NCI-H1105 treated with DMSO at 0.1 percent for 48 hours (cell line): ENCODE results near the gene AGAP1.
A peak's percentile ranks its signal among the peaks of the same experiment; 100 is the strongest.

Experiments
- DNase-seq: peaks from one replicate; lab custom pipeline; 2025; lab: John Stamatoyannopoulos, UW

The AGAP1 gene

DNA sequence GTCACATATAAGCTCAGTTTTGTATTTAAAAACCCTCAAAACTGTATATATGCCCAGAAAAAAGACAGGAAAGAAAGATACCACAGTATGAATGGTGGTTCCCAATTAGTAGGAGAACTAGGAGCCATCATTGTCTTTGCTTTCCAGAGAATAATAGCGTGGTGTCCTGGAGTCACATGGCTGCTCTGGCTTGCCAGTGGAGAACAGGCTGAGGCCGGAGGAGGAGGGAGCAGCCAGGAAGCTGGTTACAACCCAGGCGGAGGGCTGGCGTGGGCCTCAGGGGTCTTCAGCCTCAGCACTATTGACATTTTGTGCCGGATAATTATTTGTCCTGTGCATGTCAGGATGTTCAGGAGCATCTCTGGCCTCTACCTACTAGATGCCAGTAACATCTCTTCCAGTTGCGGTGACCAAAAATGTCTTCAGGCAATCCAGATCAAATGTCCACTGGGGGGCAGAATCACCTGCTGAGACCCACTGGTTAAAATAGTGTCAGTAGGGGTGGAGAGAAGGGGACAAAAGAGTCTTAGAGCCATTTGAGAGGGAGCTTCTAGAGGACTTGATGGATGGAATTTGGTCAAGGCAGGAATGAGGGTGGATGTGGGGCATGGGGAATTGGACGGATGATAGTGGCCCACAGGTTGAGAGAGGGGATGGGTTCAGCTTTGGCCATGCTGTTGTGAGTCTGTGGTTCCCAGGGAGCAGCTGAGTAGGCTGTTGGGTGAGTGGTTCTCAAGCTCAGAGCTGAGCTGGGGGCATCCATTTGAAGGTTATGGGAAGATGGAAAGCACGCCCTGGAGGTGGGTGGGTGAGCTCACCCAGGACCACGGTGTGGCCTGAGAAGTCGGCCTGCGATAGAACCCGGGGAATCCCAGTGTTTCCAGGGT is 144.9 kb downstream of the AGAP1 start:
- DNase-seq, result no peak

DNA sequence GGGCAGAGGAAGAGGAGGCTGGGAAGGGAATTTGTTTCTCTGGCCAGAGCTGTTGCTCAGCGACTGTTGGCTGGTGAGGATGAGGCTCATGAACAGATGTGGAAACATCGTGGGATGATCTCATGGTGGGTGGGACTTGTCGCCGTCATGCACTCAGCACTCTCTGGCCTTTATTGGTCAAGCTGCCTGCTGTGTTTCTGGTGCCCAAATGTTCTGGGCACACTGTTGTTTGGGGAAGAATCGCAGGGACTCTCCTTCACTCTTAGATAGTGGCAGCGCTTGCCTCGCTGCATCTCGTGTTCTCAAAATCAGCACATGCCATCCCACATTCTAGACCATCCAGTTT is 145.6 kb downstream of the AGAP1 start:
- DNase-seq, result no peak

DNA sequence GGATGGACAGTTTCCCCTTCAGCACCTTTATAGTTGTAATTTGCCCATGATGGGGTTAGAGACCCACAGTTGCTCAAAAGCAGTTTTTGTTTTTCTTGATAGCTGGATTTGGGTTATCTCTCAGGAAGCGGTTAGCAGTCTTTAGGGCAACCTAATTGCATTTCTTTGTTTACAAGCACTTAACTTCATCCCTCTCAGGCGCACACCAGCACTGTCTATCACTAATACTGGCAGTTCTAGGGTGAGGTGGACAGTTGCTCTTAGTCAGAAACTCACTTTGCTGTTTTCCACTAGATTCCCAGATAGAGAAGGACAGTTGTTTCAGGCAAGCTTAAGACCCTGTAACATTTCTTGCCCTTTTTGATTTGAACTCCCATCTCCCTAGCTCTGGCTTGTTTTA is 146.0 kb downstream of the AGAP1 start:
- DNase-seq, result peak; percentile 20

DNA sequence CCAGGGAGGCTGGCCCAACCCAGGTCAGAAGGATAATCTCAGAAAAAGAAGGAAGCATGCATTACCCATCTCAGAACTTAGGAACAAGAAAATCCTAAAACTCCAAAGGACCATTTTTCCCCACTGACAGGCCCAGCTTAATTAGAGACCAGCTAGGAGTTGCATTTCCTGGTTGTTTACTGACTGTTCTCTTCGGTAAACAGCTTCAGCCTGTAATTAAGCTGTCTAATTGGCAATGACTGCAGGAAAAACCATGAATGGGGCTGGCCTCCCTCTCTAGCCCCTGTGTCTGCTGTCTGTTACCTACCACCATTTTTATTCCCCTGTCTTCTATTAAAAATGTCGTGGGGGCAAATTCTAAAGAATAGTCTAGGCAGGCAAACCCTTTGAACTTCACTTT is 146.5 kb downstream of the AGAP1 start:
- peak; percentile 57 for DNase-seq

DNA sequence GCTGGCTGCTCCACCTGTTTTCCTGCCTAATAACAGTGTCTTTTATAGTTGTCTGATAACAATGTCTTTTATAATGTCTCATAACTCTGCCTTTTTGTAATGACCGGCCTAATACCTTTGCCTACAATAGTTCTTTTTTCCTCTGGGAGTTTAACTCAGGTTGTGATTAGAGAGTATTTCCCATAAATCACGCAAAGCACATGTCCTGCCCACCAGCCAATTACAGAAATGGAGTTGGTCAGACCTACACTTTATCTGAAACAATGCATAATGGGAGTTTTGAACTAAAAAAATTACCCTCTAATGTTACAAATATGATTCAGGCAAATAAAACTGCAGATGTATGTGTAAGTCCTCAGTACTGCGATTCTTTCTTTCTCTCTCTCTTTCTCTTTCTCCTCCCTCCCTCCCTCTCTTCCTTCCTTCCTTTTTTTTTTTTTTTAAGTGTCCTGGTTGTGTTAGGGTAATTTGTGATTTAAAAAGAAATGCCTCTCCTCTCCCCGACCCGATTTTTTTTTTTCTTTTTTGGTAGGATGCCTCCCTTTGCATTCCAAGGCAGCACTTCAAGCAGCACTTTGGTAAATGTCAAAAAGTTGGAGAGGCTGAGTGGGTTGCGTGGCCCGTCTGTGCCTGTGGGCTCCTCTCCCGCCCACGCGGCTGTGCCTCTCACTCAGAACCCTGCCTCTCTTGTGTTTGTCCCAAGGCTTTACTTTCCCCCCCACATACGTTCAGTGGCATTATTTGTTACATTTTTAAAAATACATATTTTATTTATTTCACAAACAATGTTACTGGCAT is 147.3 kb downstream of the AGAP1 start:
- DNase-seq, result no peak

DNA sequence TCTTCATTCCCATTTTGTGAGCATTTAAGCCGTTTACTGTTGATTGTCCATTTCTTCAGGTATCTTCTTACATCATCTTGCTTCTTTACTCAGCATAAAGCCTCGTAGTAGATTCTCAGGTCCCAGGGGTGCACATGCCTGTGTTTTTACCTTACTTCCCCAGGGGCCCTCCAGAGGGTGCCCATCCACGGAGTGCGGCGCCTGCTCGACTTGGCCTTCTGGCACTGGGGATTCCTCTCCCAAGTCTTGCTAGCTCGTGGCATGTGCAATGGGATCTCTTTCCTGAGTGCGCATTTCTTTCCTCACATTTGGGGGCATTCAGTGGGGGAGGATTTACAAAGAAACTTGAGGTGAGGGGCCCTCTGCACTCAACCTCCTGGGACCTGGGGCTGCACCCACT is 148.1 kb downstream of the AGAP1 start:
- no peak for DNase-seq

DNA sequence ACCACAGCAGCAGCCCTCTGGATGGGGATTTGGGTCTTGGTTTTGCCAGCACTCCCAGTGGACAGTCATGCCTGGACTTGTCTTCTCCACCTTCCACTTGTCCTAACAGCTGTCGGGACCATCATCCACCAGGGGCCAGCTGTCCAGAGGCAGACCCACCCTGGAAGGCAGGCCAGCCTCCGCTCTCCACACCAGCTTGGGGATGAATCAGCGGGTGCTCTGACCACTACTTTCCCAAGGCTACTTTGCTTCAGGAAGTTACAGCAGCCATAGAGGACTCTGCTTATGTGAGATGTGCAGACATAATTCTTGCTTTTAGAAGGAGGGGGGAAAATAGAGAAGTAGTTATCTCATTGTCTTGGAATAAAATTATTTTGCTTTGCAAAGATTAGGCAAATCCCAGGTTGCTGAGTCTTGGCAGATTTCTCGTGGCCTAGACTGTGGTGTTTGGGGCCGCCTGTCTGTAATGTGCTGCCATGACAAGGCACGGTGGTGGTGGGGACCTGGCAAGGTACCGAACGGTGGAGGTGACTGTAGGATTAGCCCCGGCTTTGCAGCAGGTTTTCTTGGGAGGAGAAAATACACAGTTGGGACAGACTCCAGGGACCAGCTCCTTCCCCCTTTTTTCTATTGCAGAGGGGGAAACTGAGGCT is 148.7 kb downstream of the AGAP1 start:
- no peak for DNase-seq

DNA sequence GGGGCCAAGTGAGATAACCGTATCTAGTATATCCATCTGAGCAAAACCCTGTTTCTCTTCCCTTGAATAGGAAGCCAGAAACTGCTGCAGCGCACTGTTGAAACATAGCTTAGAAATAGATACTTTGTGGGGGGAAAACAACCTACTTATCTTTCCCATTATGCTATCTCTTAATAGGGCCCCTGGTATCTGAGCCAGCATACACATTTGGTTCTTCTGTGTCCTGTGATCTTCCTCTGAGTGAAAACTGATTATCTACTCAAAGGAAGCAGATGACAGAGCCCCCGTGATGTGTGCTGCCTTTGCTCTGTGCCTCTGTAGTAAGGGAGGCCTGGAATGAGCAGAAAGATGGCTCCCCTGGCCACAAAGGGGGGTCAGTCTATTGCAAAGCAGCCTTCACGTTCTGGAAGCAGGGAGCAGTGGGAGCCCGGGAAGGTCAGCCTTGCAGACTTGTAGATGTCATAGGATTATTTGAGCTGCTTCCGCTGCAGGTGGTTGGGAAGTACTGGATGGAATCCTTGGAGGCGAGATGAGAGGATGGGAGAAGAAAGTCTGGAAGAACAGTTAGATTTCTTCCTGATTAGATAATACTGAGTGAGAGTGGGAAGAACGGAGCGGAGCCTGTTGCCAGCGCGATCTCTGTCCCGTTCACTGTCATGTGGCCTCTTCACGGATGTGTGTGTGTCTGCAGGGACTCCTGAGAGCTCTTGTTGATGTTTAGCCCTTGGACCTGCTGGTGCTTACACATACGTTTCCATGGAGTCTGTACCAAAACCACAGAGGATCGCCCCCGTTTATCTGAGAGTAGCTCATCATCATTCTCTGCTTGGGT is 150.1 kb downstream of the AGAP1 start:
- no peak for DNase-seq

DNA sequence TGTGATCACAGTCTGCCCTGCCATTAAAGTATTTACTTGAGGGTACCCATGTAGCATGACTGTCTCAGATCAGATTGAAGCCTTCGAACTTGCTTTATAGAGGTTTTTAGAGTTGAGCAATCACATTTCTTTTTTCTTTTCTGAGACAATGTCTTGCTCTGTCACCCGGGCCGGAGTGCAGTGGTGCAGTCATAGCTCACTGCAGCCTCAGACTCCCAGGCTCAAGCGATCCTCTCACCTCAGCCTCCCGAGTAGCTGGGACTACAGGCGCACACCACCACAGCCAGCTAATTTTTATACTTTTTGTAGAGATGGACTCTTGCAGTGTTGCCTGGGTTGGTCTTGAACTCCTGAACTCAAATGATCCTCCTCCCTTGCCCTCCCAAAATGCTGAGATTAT is 153.4 kb downstream of the AGAP1 start:
- DNase-seq, result no peak

DNA sequence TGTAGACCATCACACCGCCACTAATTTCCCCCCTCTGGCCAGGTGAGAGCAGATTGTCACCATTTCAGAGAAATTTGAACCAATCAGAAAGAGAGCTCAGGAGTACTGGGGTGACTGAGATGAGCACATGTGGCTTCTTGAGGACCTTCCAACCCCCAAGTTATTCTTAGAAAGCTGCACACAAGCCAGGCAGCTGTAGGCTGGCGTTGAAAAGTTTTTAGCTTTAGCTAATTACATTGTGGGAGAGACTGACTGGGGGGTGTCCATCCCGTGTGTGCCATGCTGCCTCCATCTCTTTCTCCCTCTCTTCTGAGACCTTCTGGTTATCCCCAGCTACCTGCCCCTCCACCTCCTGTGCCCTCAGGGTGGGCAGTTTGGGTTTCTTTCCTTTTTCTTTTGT is 154.0 kb downstream of the AGAP1 start:
- DNase-seq, result no peak

DNA sequence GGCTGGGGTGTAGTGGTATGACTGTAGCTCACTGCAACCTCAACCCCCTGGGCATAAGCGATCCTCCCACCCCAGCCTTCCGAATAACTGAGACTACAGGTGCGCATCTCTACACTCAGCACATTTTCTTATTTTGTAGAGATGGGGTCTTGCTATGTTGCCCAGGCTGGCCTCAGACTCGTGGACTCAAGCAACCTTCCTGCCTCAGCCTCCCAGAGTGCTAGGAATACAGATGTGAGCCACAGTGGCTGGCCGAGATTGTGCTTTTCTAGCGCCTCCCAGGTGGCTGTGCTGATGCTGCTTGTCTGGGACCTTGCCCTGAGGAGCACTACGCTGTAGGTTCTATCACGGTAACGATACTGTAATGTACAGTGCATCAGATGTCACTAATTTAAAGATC is 155.6 kb downstream of the AGAP1 start:
- DNase-seq, result no peak

DNA sequence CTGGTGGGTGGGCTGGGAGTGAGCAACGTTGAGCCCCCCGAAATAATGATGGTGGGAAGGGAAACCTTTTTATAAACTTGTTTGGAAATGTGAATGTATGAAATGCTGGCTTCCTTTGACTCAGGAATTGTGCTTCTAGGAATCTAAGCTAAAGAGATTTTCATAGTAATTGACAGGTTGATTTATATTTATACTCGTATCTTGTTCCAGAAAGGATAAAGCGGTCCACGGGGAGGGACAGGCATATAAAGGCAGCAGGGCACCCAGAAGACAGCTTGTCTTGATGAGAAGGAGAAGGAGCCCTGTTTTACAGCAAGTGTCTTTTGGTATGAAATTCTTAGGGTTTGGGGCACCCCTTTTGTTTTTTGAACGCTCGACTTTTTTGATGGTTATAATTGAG is 157.8 kb downstream of the AGAP1 start:
- DNase-seq, result no peak

DNA sequence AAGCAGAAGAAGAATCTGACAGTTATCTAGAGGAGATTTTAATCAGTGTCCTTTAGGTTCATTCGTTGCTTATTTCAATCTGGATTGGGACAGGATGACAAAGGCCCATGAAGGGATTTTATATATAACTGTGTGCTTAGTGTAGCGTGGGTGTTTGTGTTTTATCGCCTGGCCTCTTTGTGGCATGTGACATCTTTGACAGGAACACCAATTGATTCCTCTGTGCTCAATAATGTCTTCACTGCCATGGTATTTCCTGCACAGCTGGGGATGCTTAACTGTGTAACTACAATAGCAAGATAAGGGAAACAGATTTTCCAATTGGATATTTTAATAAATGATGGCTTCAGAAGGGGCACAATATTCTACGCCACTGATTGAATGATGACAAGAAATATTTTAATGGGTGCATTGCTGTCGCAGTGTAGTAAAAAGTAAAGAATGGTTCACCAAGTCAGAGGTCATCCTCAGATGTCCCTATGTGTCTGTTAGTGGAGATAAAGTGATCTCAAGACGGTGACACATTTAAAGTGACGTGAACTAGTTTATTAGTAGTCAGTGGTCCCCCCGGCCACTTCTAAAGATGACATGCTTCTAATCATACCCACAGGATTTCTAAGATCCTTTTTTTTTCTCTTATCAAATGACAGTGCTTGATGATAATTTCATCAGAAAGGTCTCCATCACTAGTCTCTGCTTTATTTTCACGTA is 160.4 kb downstream of the AGAP1 start:
- DNase-seq, result no peak

DNA sequence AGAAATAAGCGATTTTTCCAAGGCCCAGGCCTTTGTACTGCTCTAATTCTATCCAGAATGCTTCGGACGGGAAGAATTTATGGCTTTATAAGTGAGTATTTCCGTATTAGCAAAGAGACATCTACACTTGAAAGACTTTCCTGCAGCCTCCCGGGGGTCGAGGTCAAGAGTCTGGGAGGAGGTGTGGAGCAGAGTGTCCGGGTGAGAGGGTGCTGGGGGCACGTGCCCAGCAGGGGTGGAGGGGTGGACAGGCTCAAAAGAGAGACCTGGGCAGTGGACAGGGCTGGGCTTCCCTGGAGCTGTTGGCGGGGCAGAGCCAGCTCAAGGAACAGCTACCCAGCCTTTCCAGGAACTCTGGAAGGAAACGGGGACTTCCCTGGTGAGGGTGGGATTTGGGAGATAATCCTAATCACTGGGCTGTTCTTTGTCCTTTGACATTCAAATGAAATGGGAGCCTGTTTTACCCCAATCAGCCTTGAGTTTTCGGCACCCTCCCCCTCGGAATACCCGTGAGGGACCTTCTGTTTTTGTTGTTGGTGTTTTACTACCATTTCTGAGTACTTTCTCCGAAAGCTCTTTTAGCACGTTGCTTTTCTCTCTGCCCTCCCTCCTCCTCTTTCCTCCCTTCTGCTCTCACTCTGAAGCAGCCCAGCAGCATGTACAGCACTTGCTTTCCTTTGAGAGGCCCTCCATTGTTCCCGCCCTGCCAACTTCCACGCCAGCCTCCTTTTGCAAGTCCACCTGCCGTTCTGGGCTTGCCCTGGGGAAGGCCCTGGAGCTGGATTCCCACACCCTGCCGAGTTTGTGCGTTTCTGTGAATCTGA is 164.7 kb downstream of the AGAP1 start:
- DNase-seq, result peak; percentile 68

DNA sequence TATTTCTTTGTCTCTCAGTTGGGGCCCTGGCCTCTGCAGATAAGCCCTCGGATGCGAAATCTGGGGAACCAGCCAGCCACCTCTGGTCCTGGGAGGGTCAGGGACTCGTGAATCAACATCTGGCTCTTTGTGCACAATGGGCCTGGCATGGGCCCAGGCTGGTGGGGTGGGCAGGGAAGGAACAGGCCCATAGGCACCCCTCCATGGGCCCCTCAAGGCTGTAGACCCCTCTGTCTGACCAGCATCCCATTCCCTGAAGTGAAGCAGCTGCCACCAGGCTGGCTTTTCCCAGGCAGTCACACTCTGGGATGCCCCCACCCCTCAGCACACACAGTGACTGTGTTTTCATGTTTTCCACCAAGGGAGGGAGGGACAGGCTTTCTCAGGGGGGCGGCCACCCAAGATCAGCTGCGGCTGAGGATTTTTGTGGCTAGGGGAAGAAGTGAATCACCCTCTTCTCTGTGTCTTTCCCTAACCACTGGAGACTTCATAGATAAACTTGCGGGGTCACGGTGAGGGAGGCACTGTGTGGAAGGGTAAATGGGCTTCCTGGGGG is 166.0 kb downstream of the AGAP1 start:
- DNase-seq, result no peak

DNA sequence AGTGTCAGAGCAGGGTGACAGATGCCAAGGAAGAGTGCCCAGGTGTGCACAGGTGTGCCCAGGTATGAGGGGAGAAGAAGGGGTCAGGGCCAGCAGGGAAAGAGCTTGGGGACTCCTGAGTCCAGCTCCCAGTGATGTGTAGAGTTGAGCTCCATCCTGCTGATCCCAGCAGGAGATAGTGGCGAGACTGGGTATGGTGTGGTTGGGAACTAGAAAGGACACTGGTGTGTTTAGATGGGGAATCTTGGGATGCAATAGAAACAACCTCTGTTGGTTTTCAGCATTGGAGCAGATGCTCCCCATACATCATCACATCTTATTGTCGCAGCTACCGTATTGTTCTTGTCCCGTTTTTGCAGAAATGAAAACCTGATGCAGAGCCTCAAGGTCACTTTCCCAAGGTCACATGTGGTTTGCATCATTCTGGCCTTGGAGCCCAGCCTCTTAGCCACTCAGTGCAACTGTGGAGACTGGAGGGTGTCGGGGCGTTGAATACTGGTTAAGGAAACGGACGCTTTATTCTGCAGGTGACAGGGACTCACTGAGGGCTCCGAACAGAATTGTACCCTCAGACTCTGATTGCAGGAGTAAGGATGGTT is 166.7 kb downstream of the AGAP1 start:
- no peak for DNase-seq

DNA sequence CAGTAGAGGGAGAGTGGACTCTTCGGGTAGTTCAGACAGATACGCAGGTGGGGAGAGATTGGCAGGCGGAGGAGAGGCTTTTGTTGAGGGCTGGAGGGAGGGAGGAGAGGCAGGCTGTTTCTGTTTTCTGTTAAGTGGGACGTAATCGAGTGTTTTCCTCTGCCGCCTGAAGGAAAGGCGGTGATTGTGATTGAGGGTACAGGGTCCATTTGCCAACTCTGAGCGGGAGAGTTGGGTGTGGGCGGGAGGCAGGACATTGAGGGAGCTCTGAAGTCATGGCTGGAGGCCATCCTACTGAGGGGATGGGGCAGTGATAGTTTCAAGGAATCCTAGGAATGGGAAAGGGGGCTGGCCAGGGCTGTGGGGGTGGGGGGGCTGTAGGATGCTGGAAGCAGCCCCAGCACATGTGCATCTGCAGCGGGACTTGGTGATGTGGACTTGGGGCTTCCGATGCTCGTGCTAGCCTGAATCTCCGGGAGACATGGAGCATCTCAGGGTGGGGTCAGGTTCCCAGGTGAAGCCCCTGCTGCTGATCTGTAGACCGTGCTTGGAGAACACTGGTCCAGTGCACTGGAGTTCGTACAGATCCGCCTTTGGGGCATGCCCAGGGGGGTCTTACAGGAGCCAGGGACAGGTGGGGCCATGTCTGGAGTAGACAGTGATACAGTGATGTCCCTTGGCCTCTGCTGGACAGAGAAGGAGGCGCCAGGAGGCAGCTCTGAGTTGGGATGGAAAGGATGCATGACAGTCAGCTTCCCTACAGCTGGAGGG is 167.5 kb downstream of the AGAP1 start:
- no peak for DNase-seq

DNA sequence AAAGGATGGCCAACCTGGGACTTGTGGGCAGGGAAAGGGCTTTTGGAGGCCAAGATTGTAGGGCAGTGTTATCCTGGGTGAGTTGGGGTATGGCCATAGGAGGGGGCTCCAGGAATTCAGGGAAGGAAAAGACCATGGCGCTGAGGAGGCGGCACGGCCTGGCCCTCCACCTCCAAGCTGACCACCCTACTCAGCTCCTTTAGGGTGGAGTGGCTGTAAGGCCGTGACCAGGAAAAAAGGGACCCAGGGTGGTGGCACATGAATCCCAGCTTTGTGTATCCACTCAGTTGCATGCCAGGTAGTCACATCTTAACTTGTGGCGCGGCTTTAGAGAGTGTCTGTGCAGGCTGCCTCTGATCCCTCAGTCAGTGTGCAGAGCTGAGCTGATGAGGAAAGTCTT is 168.1 kb downstream of the AGAP1 start:
- no peak for DNase-seq

DNA sequence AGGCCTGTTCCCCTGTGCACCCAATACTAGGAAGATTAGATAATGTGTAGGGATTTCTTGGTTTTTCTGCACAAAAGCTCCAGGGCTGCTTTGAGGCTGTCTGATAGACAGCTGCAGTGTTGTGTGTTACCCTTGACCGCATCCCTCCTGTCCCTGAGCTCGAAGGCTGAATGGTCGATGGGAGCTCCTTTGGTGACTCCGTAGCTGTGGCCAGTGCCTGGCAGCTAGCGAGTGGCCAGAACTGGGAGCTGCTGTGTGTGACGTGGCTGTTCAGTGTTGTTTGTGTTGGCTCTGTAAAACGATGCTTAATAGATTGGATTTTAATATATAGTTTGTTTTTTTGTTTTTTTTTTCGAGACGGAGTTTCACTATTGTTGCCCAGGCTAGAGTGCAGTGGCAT is 170.0 kb downstream of the AGAP1 start:
- DNase-seq, result no peak
